GM23248 (cell line): Measurements from ENCODE around the gene CDH13. TPM values are rescaled to one million over a fixed set of nuclear protein-coding genes. Genes with fewer than 3 reads are reported as not detected.
A peak's percentile ranks its signal among the peaks of the same experiment; 100 is the strongest.

Experiments
- DNase-seq: peaks from one replicate; pipeline ENCODE4 v3.0.0-alpha.2; 2015
- H2AFZ ChIP-seq: fragments of 200-600 bp; sonication (generic); 2 replicates; pipeline ENCODE4 v1.6.1; 2016; ENCODE audit warnings: antibody characterized with exemption
- H3F3A ChIP-seq: fragments of 200-600 bp; sonication (generic); 2 replicates; pipeline ENCODE4 v1.6.1; 2016; ENCODE audit warnings: mild to moderate bottlenecking, antibody characterized with exemption, mixed run types; ENCODE audit not compliant: insufficient read depth
- H3K27ac ChIP-seq: fragments of 200-600 bp; sonication (generic); 2 replicates; pipeline ENCODE4 v1.5.1; 2016; ENCODE audit warnings: mild to moderate bottlenecking
- H3K27me3 ChIP-seq: fragments of 200-600 bp; sonication (generic); replicated peaks from 2 replicates; pipeline ENCODE4 v1.6.1; 2016; ENCODE audit warnings: mild to moderate bottlenecking; ENCODE audit not compliant: insufficient read depth
- H3K36me3 ChIP-seq: fragments of 200-600 bp; sonication (generic); 2 replicates; pipeline ENCODE4 v1.6.1; 2016; ENCODE audit warnings: low read depth, mild to moderate bottlenecking
- H3K4me1 ChIP-seq: fragments of 200-600 bp; sonication (generic); 2 replicates; pipeline ENCODE4 v1.6.1; 2016; ENCODE audit warnings: mild to moderate bottlenecking; ENCODE audit not compliant: insufficient read depth
- H3K4me2 ChIP-seq: fragments of 200-600 bp; sonication (generic); one replicate; pipeline ENCODE4 v1.6.1; 2016; ENCODE audit warnings: mild to moderate bottlenecking; ENCODE audit not compliant: unreplicated experiment
- H3K4me3 ChIP-seq: fragments of 200-600 bp; sonication (generic); 2 replicates; pipeline ENCODE4 v1.5.1; 2016; ENCODE audit warnings: mild to moderate bottlenecking
- H3K79me2 ChIP-seq: fragments of 200-600 bp; sonication (generic); 2 replicates; pipeline ENCODE4 v1.6.1; 2016; ENCODE audit warnings: mild to moderate bottlenecking; ENCODE audit not compliant: insufficient read depth
- H3K9ac ChIP-seq: fragments of 200-600 bp; sonication (generic); 2 replicates; pipeline ENCODE4 v1.6.1; 2016; ENCODE audit warnings: mild to moderate bottlenecking
- H3K9me2 ChIP-seq: fragments of 200-600 bp; sonication (generic); 2 replicates; pipeline ENCODE4 v1.6.1; 2016; ENCODE audit warnings: mixed run types, mild to moderate bottlenecking, moderate library complexity; ENCODE audit not compliant: insufficient read depth
- H3K9me3 ChIP-seq: fragments of 200-600 bp; sonication (generic); one replicate; pipeline ENCODE4 v1.6.1; 2017; ENCODE audit warnings: low read depth
- H4K20me1 ChIP-seq: fragments of 200-600 bp; sonication (generic); 2 replicates; pipeline ENCODE4 v1.6.0; 2016; ENCODE audit not compliant: insufficient read depth
- EZH2 ChIP-seq: fragments of 200-600 bp; sonication (generic); IDR thresholded peaks from 2 replicates; pipeline ENCODE4 v1.6.1; 2018; ENCODE audit warnings: antibody characterized with exemption, mild to moderate bottlenecking; ENCODE audit not compliant: insufficient read depth, poor library complexity, severe bottlenecking
- EZH2phosphoT487 ChIP-seq: fragments of 200-600 bp; sonication (generic); IDR thresholded peaks from 2 replicates; pipeline ENCODE4 v1.6.1; 2018; ENCODE audit warnings: antibody characterized with exemption, moderate library complexity, mild to moderate bottlenecking, low read depth; ENCODE audit not compliant: insufficient read depth
- WGBS, 2 experiments: methylation state at CpG; one replicate each; pipeline ENCODE4 v1.1.6; 2015 to 2017; ENCODE audit warnings: low lambda C conversion rate in 2 of 2, low coverage in 1 of 2; ENCODE audit errors: missing lambda C conversion rate in 2 of 2; 5-methylcytosine and 5-hydroxymethylcytosine counted together
- in situ Hi-C: fragments of 300-500 bp; cut with MboI; formaldehyde crosslinking; loops from 2 replicates; pipeline ENCODE4 v1.15.0; 2020
- polyA plus RNA-seq: library from polyadenylated mRNA; unstranded; fragments of >200 nt; fragmentation: Nextera tagmentation; extraction: Ambion mirVana; gene quantifications from 2 replicates; pipeline ENCODE4 v1.2.1, GENCODE V29; 2016
- total RNA-seq: library from RNA; depleted of rRNA; stranded (reverse); fragments of >200 nt; shearing (Covaris generic); gene quantifications from 2 replicates; pipeline ENCODE4 v1.2.3, GENCODE V29; 2014

CDH13 gene
- total and polyA plus RNA-seq, 2 experiments from 2014 or later, result 51.0 to 52.8 TPM

- H3K79me2 ChIP-seq, result no peaks in the 10 kb centered on the region
- H3K27ac ChIP-seq, result no peak overlapping the region
- no peaks in the 10 kb centered on the region for H3K9me3 ChIP-seq
- 90 to 91% methylated on average over 6 of the region's 6 CpGs for WGBS, 2 experiments
- H3K27me3 ChIP-seq, result no peaks in the 10 kb centered on the region
- H3K36me3 ChIP-seq, result no peaks in the 10 kb centered on the region
- H3F3A ChIP-seq, result 0 out of 2 replicates have a peak, but pooled peaks cover 4% of the 10 kb centered on the region
- H3K4me1 ChIP-seq, result peaks cover 8% of the 10 kb centered on the region; the same call in 1 of the 2 replicates
- no peak overlapping the region for H3K4me3 ChIP-seq
- TF ChIP-seq EZH2phosphoT487 (no peak), EZH2 (no peak)
- H3K9me2 ChIP-seq, result no peaks in the 10 kb centered on the region
- in situ Hi-C loops, result no loop called here
- H3K4me2 ChIP-seq, result no peak overlapping the region
- no peak for DNase-seq
- no peak overlapping the region for H3K9ac ChIP-seq
- no peaks in the 10 kb centered on the region for H4K20me1 ChIP-seq
- no peak overlapping the region for H2AFZ ChIP-seq
Measured at GRCh38 chr16:83185902-83186301, 559.1 kb downstream of the CDH13 start.

GRCh38 chr16:83187405-83187804 is 560.6 kb downstream of the CDH13 start:
- no peaks in the 10 kb centered on the region for H3K9me2 ChIP-seq
- H3K36me3 ChIP-seq, result no peaks in the 10 kb centered on the region
- no peak overlapping the region for H3K4me3 ChIP-seq
- peak overlapping the region; percentile 43 for H3K4me2 ChIP-seq
- no peak overlapping the region for H2AFZ ChIP-seq
- no peaks in the 10 kb centered on the region for H3K27me3 ChIP-seq
- H3K9ac ChIP-seq, result no peak overlapping the region
- in situ Hi-C loops, result no loop called here
- H4K20me1 ChIP-seq, result no peaks in the 10 kb centered on the region
- H3K27ac ChIP-seq, result no peak overlapping the region
- H3K4me1 ChIP-seq, result peaks cover 8% of the 10 kb centered on the region; the same call in 1 of the 2 replicates
- 15 to 23% methylated on average over 3 of the region's 3 CpGs for WGBS, 2 experiments
- H3K9me3 ChIP-seq, result no peaks in the 10 kb centered on the region
- H3F3A ChIP-seq, result 0 out of 2 replicates have a peak, but pooled peaks cover 4% of the 10 kb centered on the region
- no peaks in the 10 kb centered on the region for H3K79me2 ChIP-seq
- TF ChIP-seq EZH2, result no peak
- TF ChIP-seq EZH2phosphoT487, result no peak
- DNase-seq, result peak; percentile 84

- Histone ChIP-seq H2AFZ (no peak overlapping the region), H3K27ac (no peak overlapping the region), H3K4me2 (no peak overlapping the region), H3K4me3 (no peak overlapping the region), H3K36me3 (no peaks in the 10 kb centered on the region), H3K4me1 (peaks cover 9% of the 10 kb centered on the region), H3K9me2 (no peaks in the 10 kb centered on the region), H3K27me3 (no peaks in the 10 kb centered on the region), H4K20me1 (no peaks in the 10 kb centered on the region), H3K79me2 (no peaks in the 10 kb centered on the region), H3K9me3 (no peaks in the 10 kb centered on the region), H3K9ac (no peak overlapping the region), H3F3A (peaks cover 11% of the 10 kb centered on the region; the same call in 1 of the 2 replicates)
- no peak for DNase-seq
- no peak for TF ChIP-seq EZH2
- TF ChIP-seq EZH2phosphoT487, result no peak
- in situ Hi-C loops, result no loop called here
- WGBS, 2 experiments, result 95% methylated on average over 3 of the region's 3 CpGs
Measured at GRCh38 chr16:83196796-83197195, 570.0 kb downstream of the CDH13 start.

GRCh38 chr16:83197450-83197849 is 570.7 kb downstream of the CDH13 start:
- Histone ChIP-seq H3K9me2 (no peaks in the 10 kb centered on the region), H4K20me1 (no peaks in the 10 kb centered on the region), H3K27ac (no peak overlapping the region), H3K9ac (no peak overlapping the region), H3K9me3 (no peaks in the 10 kb centered on the region), H2AFZ (no peak overlapping the region), H3F3A (peaks cover 11% of the 10 kb centered on the region; the same call in 1 of the 2 replicates), H3K4me1 (peaks cover 9% of the 10 kb centered on the region), H3K36me3 (no peaks in the 10 kb centered on the region), H3K4me3 (no peak overlapping the region), H3K4me2 (no peak overlapping the region), H3K27me3 (no peaks in the 10 kb centered on the region), H3K79me2 (no peaks in the 10 kb centered on the region)
- in situ Hi-C loops, result no loop called here
- TF ChIP-seq EZH2phosphoT487 (no peak), EZH2 (no peak)
- no peak for DNase-seq
- 92 to 96% methylated on average over 5 of the region's 5 CpGs for WGBS, 2 experiments

GRCh38 chr16:83198977-83199376 is 572.2 kb downstream of the CDH13 start:
- Histone ChIP-seq H3K27me3 (no peaks in the 10 kb centered on the region), H4K20me1 (no peaks in the 10 kb centered on the region), H3K4me3 (no peak overlapping the region), H3K9me2 (no peaks in the 10 kb centered on the region), H3K36me3 (no peaks in the 10 kb centered on the region), H3K4me1 (peaks cover 9% of the 10 kb centered on the region), H3K9ac (no peak overlapping the region), H3K4me2 (no peak overlapping the region), H3K9me3 (no peaks in the 10 kb centered on the region), H3K27ac (no peak overlapping the region), H3F3A (peaks cover 11% of the 10 kb centered on the region; the same call in 1 of the 2 replicates), H2AFZ (no peak overlapping the region), H3K79me2 (no peaks in the 10 kb centered on the region)
- no peak for DNase-seq
- TF ChIP-seq EZH2phosphoT487, result no peak
- no peak for TF ChIP-seq EZH2
- 51 to 53% methylated on average over 4 of the region's 4 CpGs for WGBS, 2 experiments
- in situ Hi-C loops, result no loop called here
